Measurements from ENCODE around the gene PPP1R13L. TPM values are rescaled to one million over a fixed set of nuclear protein-coding genes. Genes with fewer than 3 reads are reported as not detected.

The PPP1R13L gene
- total RNA-seq, 2 donors from 2014 or later = 3.4 to 4.5 TPM

- Mint-ChIP-seq H3K27me3 (no peaks in the 10 kb centered on the region), H3K4me1 (peaks cover 3% of the 10 kb centered on the region), H3K36me3 (ENCODE audit: low read depth) (no peaks in the 10 kb centered on the region), H3K4me3 (no peak overlapping the region), H3K27ac (no peak overlapping the region)
- no peaks in the 10 kb centered on the region for H3K9me3 ChIP-seq (ENCODE audit: control insufficient read depth, low read length, poor library complexity, severe bottlenecking)
- ATAC-seq = no peak
- no peak for DNase-seq
These were observed 46.6 kb downstream of the PPP1R13L start for GRCh38 chr19:45358213-45358792.

DNA sequence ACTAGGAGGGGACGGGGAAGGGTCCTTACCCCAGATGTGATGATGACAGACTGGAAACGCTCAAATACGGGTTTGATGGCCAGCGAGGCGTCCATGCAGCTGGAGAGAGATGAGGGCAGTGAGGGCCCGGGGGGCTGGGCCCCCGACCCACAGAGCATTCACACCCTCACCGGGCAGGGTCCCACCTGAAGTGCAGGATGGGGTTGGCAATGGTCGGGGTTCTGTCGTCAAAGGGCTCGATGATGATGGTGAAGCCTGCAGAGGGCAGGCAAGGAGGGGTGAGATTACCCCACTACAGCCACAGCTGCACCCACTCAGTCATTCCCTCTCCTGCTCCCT lies 47.5 kb downstream of the PPP1R13L start:
- no peak for DNase-seq
- no peak overlapping the region for H3K27ac Mint-ChIP-seq
- no peaks in the 10 kb centered on the region for H3K27me3 Mint-ChIP-seq
- no peaks in the 10 kb centered on the region for H3K9me3 ChIP-seq (ENCODE audit: control insufficient read depth, low read length, poor library complexity, severe bottlenecking)
- no peak overlapping the region for H3K4me3 Mint-ChIP-seq
- no peaks in the 10 kb centered on the region for H3K36me3 Mint-ChIP-seq (ENCODE audit: low read depth)
- H3K4me1 Mint-ChIP-seq = peaks cover 3% of the 10 kb centered on the region
- ATAC-seq = no peak

- Mint-ChIP-seq H3K36me3 (ENCODE audit: low read depth) (no peaks in the 10 kb centered on the region), H3K4me3 (no peak overlapping the region), H3K4me1 (peaks cover 3% of the 10 kb centered on the region), H3K27me3 (no peaks in the 10 kb centered on the region), H3K27ac (no peak overlapping the region)
- DNase-seq (no peak), ATAC-seq (no peak)
- H3K9me3 ChIP-seq (ENCODE audit: control insufficient read depth, low read length, poor library complexity, severe bottlenecking) = no peaks in the 10 kb centered on the region
These were observed 48.0 kb downstream of the PPP1R13L start for GRCh38 chr19:45356760-45357444.

DNA sequence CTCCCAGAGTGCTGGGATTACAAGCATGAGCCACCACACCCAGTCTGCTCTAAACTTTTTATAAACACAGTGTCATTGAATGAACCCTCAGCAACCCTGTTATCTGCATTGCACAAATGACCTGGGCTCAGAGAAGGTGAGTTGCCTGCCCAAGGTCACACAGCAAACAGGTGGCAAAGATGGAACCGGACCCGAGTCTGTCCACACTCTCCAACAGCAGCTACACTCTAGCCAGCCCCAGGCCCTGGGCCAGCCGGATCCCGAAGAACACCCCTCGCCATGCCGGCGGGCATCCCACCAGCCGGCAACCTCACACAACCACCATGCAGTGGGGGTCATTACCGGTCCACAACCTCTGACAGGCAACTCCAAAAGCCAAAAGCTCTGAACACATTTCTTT lies 49.0 kb downstream of the PPP1R13L start:
- Mint-ChIP-seq H3K4me3 (no peak overlapping the region), H3K4me1 (no peaks in the 10 kb centered on the region), H3K36me3 (ENCODE audit: low read depth) (no peaks in the 10 kb centered on the region), H3K27ac (no peak overlapping the region), H3K27me3 (no peaks in the 10 kb centered on the region)
- DNase-seq (no peak), ATAC-seq (no peak)
- no peaks in the 10 kb centered on the region for H3K9me3 ChIP-seq (ENCODE audit: control insufficient read depth, low read length, poor library complexity, severe bottlenecking)

- Mint-ChIP-seq H3K27ac (no peak overlapping the region), H3K4me3 (no peak overlapping the region), H3K36me3 (ENCODE audit: low read depth) (no peaks in the 10 kb centered on the region), H3K4me1 (no peaks in the 10 kb centered on the region), H3K27me3 (no peaks in the 10 kb centered on the region)
- DNase-seq = no peak
- ATAC-seq = no peak
- no peaks in the 10 kb centered on the region for H3K9me3 ChIP-seq (ENCODE audit: control insufficient read depth, low read length, poor library complexity, severe bottlenecking)
These were observed 49.5 kb downstream of the PPP1R13L start for GRCh38 chr19:45355402-45355801.

- ATAC-seq = no peak
- H3K4me3 Mint-ChIP-seq = no peak overlapping the region
- no peaks in the 10 kb centered on the region for H3K36me3 Mint-ChIP-seq (ENCODE audit: low read depth)
- no peak overlapping the region for H3K27ac Mint-ChIP-seq
- no peaks in the 10 kb centered on the region for H3K4me1 Mint-ChIP-seq
- DNase-seq = no peak
- no peaks in the 10 kb centered on the region for H3K27me3 Mint-ChIP-seq
- no peaks in the 10 kb centered on the region for H3K9me3 ChIP-seq (ENCODE audit: control insufficient read depth, low read length, poor library complexity, severe bottlenecking)
These were observed 50.5 kb downstream of the PPP1R13L start for GRCh38 chr19:45354241-45354842.

DNA sequence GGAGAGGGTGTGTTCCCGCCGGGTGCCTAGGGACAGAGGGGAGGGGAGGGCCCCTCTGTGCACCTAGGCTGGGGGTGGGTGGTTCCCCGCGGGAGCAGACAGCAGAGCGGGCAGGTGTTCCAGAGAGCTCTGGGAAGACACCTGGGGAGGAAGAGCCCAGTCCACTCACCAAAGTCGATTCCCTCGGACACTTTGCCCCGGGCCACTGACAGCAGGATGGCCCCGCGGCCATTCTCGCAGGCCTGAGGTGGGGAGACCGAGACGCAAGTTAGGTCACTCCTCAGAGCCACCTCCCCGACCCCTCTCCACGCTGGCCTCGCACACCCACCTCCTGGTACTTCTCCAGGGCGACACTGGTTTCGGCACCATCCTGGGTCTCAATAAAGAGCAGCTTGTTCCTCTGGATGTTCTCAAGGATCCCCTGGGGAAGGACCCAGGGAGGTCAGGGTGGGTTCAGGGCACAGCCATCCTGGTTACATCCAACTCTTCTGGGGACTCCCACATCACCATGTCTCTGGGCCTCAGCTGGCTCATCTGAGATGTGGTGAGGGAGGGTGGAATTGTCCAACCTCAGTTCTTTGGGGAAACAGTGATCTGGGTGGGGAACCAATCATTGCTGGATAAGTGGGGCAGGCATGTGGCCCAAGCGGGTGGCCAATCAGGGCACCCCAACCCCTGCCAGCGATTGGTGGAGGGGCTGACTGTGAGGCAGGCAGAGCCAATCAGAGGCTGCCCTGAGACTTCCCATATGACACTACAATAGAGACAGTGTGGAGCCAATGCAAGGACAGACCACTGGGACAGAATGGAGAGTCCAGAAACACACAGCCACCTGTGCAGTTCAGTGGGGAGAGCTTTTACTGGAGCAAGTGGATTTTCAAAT lies 51.7 kb downstream of the PPP1R13L start:
- Mint-ChIP-seq H3K4me3 (no peak overlapping the region), H3K4me1 (no peaks in the 10 kb centered on the region), H3K27me3 (no peaks in the 10 kb centered on the region), H3K27ac (peak overlapping the region; percentile 32), H3K36me3 (ENCODE audit: low read depth) (no peaks in the 10 kb centered on the region)
- ATAC-seq (no peak), DNase-seq (no peak)
- no peaks in the 10 kb centered on the region for H3K9me3 ChIP-seq (ENCODE audit: control insufficient read depth, low read length, poor library complexity, severe bottlenecking)

- no peaks in the 10 kb centered on the region for H3K4me1 Mint-ChIP-seq
- no peaks in the 10 kb centered on the region for H3K9me3 ChIP-seq (ENCODE audit: control insufficient read depth, low read length, poor library complexity, severe bottlenecking)
- no peaks in the 10 kb centered on the region for H3K27me3 Mint-ChIP-seq
- H3K27ac Mint-ChIP-seq = no peak overlapping the region
- no peak overlapping the region for H3K4me3 Mint-ChIP-seq
- H3K36me3 Mint-ChIP-seq (ENCODE audit: low read depth) = no peaks in the 10 kb centered on the region
- DNase-seq = no peak
- ATAC-seq = no peak
These were observed 52.4 kb downstream of the PPP1R13L start for GRCh38 chr19:45352471-45352870.

GRCh38 chr19:45352062-45352461 lies 52.8 kb downstream of the PPP1R13L start:
- Mint-ChIP-seq H3K4me3 (no peak overlapping the region), H3K4me1 (no peaks in the 10 kb centered on the region), H3K27me3 (no peaks in the 10 kb centered on the region), H3K36me3 (ENCODE audit: low read depth) (no peaks in the 10 kb centered on the region), H3K27ac (no peak overlapping the region)
- ATAC-seq (no peak), DNase-seq (no peak)
- no peaks in the 10 kb centered on the region for H3K9me3 ChIP-seq (ENCODE audit: control insufficient read depth, low read length, poor library complexity, severe bottlenecking)

GRCh38 chr19:45351401-45351952 lies 53.4 kb downstream of the PPP1R13L start:
- no peaks in the 10 kb centered on the region for H3K36me3 Mint-ChIP-seq (ENCODE audit: low read depth)
- H3K27ac Mint-ChIP-seq = no peak overlapping the region
- no peaks in the 10 kb centered on the region for H3K4me1 Mint-ChIP-seq
- H3K9me3 ChIP-seq (ENCODE audit: control insufficient read depth, low read length, poor library complexity, severe bottlenecking) = no peaks in the 10 kb centered on the region
- DNase-seq (no peak), ATAC-seq (no peak)
- no peak overlapping the region for H3K4me3 Mint-ChIP-seq
- peaks cover under 1% of the 10 kb centered on the region for H3K27me3 Mint-ChIP-seq

DNA sequence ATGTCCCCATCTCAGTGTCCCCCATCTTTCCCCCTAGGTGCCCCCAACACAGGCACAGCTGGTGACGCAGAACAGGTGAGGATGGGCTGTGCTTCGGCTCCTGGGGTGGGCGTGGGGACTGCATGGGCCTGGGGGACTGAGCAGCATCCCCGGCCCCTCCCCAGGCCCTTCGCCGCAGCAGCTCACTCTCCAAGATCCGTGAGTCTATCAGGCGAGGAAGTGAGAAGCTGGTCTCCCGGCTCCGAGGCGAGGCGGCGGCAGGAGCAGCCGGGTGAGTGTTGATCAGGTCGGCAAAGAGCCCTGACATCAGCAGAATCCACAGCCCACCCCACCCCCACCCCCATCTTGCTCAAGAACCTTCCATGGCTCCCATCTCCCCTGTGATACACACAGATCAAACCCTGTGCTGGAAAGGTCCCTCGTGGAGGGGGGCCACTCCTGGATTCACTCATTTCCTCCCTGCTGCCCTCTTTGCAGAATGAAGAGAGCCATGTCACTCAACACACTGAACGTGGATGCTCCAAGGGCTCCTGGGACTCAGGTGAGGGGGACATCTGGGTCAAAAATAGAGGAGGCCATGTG lies 54.3 kb downstream of the PPP1R13L start:
- Mint-ChIP-seq H3K36me3 (ENCODE audit: low read depth) (no peaks in the 10 kb centered on the region), H3K4me3 (no peak overlapping the region), H3K27me3 (peaks cover 10% of the 10 kb centered on the region), H3K4me1 (no peaks in the 10 kb centered on the region), H3K27ac (peak overlapping the region; percentile 39)
- ATAC-seq (no peak), DNase-seq (no peak)
- H3K9me3 ChIP-seq (ENCODE audit: control insufficient read depth, low read length, poor library complexity, severe bottlenecking) = no peaks in the 10 kb centered on the region

DNA sequence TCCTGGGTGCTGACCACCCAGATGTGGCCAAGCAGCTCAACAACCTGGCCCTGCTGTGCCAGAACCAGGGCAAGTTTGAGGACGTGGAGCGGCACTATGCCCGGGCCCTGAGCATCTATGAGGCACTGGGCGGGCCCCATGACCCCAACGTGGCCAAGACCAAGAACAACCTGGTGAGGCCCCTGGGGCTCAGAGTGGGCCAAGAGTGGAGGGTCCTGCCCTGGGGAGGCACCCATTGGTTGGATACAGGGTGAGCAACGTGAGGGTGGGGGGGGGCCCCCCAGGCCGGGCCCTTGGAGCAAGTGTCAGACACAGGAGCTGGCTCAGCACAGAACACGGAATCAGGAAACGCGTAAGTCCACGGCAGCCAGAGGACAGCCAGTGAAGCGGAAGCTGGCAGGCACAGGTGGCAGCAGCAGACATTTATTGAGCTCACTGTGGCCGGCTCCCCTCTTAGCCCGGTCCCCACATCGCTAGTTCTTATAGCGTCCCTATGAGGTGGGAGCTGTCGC lies 55.4 kb downstream of the PPP1R13L start:
- DNase-seq = no peak
- H3K27me3 Mint-ChIP-seq = peaks cover 16% of the 10 kb centered on the region
- H3K9me3 ChIP-seq (ENCODE audit: control insufficient read depth, low read length, poor library complexity, severe bottlenecking) = no peaks in the 10 kb centered on the region
- H3K4me3 Mint-ChIP-seq = no peak overlapping the region
- no peak for ATAC-seq
- no peak overlapping the region for H3K27ac Mint-ChIP-seq
- H3K4me1 Mint-ChIP-seq = no peaks in the 10 kb centered on the region
- H3K36me3 Mint-ChIP-seq (ENCODE audit: low read depth) = no peaks in the 10 kb centered on the region

- H3K27me3 Mint-ChIP-seq = peaks cover 20% of the 10 kb centered on the region
- DNase-seq = no peak
- H3K27ac Mint-ChIP-seq = no peak overlapping the region
- no peak for ATAC-seq
- H3K4me3 Mint-ChIP-seq = no peak overlapping the region
- peaks cover 2% of the 10 kb centered on the region for H3K36me3 Mint-ChIP-seq (ENCODE audit: low read depth)
- H3K4me1 Mint-ChIP-seq = no peaks in the 10 kb centered on the region
- no peaks in the 10 kb centered on the region for H3K9me3 ChIP-seq (ENCODE audit: control insufficient read depth, low read length, poor library complexity, severe bottlenecking)
These were observed 55.8 kb downstream of the PPP1R13L start for GRCh38 chr19:45349126-45349415.
